ENCODE data around the gene ACVR1B.

The ACVR1B gene

GRCh38 chr12:51917746-51918453 lies 33.6 kb upstream of the ACVR1B start:
- no peak for DNase-seq

DNA sequence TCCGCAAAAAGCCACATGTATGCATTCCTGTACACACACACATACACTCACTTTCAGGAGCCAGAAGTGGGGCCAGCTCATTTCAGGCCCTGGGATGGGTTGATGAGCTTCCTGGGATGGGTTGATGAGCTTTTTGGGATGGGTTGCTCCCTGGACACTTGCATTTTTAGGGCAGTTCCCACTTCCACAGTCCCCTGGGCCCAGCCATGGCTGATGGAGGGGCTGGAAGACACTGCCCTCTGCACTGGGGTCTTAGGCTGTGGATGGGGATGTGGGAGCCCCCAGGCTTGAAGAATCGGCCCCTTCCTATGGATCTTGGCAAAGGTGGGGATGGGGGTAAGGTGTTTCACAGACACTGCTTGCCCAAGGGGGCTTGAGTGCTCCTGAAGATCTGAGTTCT lies 31.5 kb upstream of the ACVR1B start:
- DNase-seq: no peak

DNA sequence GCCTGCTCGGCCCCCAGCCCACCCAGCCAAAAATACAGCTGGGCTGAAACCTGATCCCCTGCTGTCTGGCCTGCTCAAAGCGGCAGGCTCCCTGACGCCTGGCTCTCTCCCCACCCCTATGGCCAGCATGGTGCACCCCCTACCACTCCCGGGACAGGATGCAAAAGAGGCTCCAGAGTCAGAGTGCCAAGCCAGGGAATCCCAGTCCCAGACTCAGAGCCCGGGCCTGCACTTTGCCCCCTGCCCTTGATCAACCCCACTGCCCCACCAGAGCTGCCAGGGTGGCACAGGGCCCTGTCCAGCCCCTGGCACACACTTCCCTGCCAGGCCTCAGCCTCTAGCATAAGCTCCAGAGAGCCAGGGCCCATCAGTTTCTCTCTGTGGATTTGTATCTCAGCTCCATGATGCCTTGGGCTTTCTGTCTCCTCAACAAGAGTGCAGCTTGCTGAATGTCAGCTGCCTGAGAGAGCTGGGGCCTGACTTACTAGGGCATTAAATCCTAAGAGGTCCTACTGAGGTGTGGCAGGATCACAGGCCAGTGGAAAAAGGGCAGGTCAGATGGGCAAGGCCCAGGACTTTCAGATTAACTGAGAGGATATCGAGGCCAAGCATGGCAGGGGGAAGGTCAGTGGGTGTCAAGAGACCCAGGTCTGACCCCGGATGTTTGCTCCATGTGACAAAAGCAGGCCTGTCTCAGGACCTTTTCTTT lies 30.3 kb upstream of the ACVR1B start:
- no peak for DNase-seq

DNA sequence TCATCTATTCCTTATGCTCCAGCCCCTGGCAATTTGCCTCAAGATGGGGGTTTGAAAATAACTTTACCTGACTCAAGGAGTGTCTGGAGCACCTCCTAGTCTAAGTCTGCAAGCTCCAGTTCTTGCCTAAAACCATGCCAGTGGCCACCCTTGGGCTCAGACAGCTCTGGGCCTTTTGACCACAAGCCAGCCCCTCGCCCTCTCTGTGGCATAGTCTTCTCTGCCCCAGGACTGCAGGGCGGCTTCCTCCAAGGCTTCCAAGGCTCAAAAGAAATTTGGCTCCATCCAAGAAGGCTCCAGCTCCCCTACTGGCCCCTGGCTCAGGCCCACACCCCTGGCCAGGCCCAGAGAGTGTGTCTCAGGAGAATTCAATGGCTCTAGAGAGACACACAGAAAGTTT lies 29.4 kb upstream of the ACVR1B start:
- DNase-seq: no peak

GRCh38 chr12:51922762-51923505 lies 28.6 kb upstream of the ACVR1B start:
- DNase-seq: no peak

- DNase-seq: no peak
Observed at GRCh38 chr12:51923506-51924365, 27.8 kb upstream of the ACVR1B start.

GRCh38 chr12:51924551-51925319 lies 26.8 kb upstream of the ACVR1B start:
- DNase-seq: no peak

GRCh38 chr12:51925346-51926063 lies 26.0 kb upstream of the ACVR1B start:
- DNase-seq: no peak

- no peak for DNase-seq
Observed at GRCh38 chr12:51926064-51926632, 25.4 kb upstream of the ACVR1B start.

DNA sequence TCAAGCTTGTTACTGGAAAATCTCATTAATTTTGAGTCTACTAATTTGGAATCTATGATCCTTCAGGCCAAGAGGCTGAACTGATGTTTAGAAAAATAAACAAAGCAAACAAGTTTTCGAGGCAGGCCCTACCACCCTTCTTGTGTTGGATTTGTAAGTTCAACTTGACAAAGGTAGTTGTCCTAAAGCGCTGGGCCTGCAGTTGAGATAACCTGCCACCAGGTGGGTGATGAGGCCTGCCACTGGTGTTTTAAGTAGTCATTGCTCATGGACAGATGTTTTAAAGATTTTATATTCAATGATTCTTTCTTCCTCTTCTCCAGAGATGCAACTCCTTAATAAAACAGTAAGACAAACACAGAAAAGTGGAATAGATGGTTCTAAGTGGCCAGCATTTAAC lies 24.8 kb upstream of the ACVR1B start:
- no peak for DNase-seq

- DNase-seq: no peak
Observed at GRCh38 chr12:51932218-51933076, 19.1 kb upstream of the ACVR1B start.

GRCh38 chr12:51934080-51934479 lies 17.4 kb upstream of the ACVR1B start:
- DNase-seq: no peak

DNA sequence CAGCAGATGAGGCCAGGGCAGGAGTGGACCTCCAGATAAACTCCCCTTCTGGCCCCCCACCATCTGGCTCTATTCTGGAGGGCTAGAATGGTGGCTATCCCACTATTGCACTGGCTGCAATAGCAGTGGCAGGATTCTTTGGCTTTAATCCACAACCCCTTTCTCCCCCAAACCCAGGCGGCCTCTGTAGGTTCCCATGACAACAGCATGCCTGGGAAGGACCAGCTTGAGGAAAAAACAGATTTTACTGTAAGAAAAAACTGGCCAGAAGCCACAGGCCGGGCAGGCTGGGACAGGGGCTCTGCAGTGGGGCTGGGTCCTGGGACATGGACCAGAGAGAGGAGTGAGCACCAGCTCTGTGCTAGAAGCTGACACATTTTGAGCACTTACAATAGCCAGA lies 13.6 kb upstream of the ACVR1B start:
- DNase-seq: no peak

- no peak for DNase-seq
Observed at GRCh38 chr12:51938726-51939125, 12.8 kb upstream of the ACVR1B start.

- peak; percentile 68 to 86 for DNase-seq
Observed at GRCh38 chr12:51941011-51941581, 10.4 kb upstream of the ACVR1B start.

DNA sequence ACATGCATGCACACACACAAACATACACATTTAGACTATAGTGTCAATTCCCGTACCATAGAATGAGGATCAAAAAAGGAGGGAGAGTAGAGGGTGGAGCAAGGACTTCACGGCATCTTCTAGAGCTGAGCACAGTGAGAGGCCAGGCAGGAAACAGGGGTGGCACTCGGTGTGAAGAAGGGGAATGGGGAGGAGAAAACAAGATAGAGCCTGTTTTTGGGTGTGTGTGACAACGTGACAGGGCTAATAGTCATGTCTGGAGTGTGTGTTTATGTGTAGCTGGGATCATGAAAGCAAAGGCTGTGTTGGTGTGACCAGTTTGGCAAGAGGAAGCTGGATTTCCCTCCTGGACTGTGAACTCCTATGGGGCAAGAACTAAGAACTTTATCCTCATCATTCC lies 9.9 kb upstream of the ACVR1B start:
- DNase-seq: no peak

DNA sequence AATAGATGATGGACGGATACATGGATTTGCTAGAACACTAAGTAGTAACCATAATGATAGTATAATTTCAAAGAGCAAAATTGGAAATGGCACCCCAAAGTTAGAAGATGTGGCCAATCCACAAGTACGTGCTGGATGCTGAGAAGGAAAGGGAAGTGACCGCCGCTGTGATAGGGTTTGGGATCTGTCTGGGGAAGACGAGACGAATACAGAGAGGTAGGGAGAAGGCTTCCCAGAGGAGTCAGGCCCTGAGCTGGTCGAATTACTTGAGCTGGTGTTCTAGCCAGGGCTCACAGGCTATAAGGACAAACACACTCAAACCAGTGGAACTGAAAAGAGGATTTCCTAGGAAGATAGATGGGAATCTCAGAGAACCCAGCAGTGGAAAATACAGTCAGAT lies 9.4 kb upstream of the ACVR1B start:
- DNase-seq: no peak

GRCh38 chr12:51942501-51943000 lies 8.9 kb upstream of the ACVR1B start:
- DNase-seq: no peak

- no peak for DNase-seq
Observed at GRCh38 chr12:51943346-51943745, 8.2 kb upstream of the ACVR1B start.

All from NCI-H187 (cell line).